EH (cell line): ENCODE data around the gene KCNN3.

Source experiments
- DNase-seq: peaks from one replicate; pipeline ENCODE4 v3.0.0-alpha.2; 2015; ENCODE audit warnings: low read depth

The KCNN3 gene

GRCh38 chr1:154770897-154771594, 99.0 kb downstream of the KCNN3 start:
- no peak for DNase-seq

GRCh38 chr1:154769193-154769895, 100.7 kb downstream of the KCNN3 start:
- no peak for DNase-seq

GRCh38 chr1:154768456-154769125, 101.5 kb downstream of the KCNN3 start:
- DNase-seq: no peak

DNA sequence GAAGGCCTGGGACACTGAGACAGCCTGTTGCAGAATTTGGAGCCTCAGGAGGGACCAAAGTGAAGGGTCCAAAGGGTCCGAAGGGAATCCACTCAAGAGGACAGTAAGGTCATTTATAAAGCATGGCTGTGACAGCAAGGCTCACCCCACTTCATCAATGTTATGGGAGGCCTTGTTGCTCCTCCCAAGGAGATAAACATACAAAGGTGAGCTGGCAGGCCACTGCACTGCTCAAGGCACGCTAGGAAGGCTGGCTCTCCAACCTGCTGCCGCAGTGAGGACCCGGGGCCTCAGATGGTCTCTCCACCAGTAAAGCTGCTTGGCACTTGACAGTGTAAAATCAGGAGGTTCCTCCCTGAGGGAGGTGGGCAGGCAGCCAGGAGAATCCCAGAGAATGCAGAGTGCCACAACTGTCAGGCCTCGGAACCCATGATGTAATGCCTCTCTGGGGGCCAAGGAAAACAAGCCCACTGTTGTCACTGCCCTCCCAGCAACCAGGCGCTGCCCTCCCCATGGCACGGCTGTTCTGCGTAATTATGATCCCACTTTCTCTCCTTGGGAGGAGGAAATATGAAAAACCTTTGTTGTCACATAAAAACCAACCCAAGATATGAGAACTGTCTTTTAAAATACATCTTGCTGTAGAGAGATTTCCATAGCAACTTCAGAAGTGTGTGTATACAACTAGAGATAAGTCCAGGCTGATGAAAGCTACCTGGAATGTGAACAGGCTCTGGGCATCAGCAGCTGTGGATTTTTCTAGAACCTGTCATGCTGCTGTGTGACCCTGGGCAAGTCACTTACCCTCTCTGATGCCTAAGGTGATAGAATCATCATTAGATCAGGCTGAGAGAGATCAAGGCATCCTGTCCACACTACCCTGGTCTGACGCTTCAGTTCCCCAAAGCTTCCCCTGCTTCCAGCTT, 102.5 kb downstream of the KCNN3 start:
- DNase-seq: peak; percentile 13

GRCh38 chr1:154765970-154766369, 104.1 kb downstream of the KCNN3 start:
- DNase-seq: peak; percentile 46

DNA sequence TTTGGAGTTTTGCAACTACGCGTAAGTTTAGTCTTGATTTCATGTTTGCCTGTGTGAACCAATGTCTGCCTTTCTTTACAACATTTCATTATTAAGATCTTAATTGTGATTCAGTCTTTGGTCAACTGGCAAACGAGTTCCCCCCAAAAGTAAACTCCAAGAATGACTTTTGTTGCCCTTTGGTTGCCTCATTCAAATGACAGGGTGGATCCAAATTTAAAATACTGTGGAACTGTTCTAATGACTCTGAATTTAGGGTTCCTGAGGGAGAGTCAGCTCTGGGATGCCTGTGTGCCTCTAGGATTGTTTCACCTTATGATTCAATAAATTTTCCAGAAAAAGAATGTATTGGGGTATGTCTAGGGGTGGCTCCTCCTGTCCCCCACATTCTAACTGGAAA, 105.3 kb downstream of the KCNN3 start:
- DNase-seq: no peak

DNA sequence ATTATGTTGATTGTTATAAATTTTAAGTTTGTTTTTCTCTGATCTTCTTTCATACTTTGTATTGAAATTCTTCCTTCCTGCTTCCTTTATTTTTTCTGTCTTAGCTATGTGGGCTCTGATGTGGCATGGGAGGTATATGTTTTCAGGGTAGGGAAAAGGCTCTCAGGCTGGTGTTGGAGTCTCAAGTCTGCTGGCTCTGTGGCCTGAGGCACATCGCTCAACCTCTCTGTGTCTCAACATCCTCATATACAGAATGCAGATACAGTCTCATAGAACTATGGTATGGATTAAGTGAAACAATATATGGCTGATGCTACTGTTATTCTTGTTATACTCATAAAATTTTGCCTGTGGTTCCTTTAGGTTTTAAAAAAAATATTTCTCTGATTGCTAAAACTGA, 105.9 kb downstream of the KCNN3 start:
- no peak for DNase-seq

- no peak for DNase-seq
These were observed 109.6 kb downstream of the KCNN3 start for GRCh38 chr1:154760469-154760933.

DNA sequence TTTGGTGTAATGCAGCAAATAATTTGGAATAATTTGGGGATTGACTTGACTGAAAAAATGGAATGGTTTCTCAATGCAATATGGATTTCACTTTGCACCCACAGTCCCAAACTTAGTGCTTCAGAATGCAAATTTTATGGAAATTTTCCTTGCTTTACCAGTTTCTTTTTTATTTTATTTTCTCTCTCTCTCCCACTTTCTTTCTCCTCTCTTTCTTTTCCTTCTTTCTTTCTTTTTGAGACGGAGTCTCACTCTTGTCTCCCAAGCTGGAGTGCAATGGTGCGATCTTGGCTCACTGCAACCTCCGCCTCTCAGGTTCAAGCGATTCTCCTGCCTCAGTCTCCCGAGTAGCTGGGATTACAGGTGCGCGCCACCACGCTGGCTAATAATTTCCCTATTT, 110.3 kb downstream of the KCNN3 start:
- DNase-seq: no peak

GRCh38 chr1:154759196-154759595, 110.9 kb downstream of the KCNN3 start:
- no peak for DNase-seq

GRCh38 chr1:154758346-154758745, 111.7 kb downstream of the KCNN3 start:
- no peak for DNase-seq

- DNase-seq: no peak
These were observed 113.1 kb downstream of the KCNN3 start for GRCh38 chr1:154756793-154757548.

GRCh38 chr1:154755858-154756730, 114.0 kb downstream of the KCNN3 start:
- peak; percentile 54 for DNase-seq

- DNase-seq: no peak
These were observed 116.7 kb downstream of the KCNN3 start for GRCh38 chr1:154753426-154753825.

- no peak for DNase-seq
These were observed 117.6 kb downstream of the KCNN3 start for GRCh38 chr1:154752273-154753030.

- DNase-seq: peak; percentile 51
These were observed 118.4 kb downstream of the KCNN3 start for GRCh38 chr1:154751690-154752089.

- no peak for DNase-seq
These were observed 119.1 kb downstream of the KCNN3 start for GRCh38 chr1:154750681-154751665.

GRCh38 chr1:154749078-154749760, 120.9 kb downstream of the KCNN3 start:
- DNase-seq: peak; percentile 54
